ENCODE measurements around the gene THSD8.

Gene THSD8

GRCh38 chr19:12782174-12782423 lies 19.8 kb upstream of the THSD8 start:
- no peak for DNase-seq

DNA sequence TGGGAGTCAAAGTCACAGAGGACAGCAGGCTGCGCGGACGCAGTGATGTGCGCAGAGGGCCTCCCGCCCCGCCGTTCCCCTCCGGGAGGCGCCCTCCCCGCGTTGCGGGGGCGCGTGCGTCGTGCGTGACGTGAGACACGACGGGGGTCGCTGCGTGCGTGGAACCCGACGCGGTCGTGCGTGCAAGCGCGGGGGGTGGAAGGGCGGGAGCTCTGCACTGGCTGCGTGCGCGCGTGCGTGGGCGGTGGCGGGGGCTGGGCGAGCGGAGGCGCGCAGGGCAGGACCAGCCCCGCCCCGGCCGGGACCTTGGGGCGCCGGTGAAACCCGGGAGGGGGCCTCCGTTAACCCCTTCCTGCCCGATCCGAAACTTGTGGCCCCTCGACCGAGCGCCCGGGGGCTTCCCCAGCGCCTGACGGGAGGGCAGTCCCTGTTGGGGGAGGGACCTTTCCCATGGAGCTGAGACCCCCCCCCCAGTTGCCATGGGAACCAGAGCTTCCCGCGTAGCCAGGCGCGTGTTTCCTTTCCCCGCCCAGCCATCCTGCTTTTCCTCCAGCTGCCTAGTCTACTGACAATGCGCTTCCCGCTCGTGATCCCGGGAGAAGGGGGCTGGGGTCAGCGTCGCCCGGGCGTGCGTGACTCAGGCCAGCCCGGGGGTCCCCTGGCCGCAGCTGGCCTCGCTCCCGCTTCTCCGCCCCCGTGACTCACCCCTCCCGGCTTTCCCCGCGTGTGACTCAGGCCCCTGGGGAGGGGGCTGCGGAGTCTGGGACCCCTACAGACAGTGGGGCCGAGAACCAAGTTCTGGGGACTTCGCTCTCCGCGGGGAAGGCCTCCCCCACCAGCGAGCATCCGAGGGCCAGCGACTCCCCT lies 19.2 kb upstream of the THSD8 start:
- peak; percentile 55 for DNase-seq

- DNase-seq: no peak
Measured at GRCh38 chr19:12783291-12783848, 18.5 kb upstream of the THSD8 start.

DNA sequence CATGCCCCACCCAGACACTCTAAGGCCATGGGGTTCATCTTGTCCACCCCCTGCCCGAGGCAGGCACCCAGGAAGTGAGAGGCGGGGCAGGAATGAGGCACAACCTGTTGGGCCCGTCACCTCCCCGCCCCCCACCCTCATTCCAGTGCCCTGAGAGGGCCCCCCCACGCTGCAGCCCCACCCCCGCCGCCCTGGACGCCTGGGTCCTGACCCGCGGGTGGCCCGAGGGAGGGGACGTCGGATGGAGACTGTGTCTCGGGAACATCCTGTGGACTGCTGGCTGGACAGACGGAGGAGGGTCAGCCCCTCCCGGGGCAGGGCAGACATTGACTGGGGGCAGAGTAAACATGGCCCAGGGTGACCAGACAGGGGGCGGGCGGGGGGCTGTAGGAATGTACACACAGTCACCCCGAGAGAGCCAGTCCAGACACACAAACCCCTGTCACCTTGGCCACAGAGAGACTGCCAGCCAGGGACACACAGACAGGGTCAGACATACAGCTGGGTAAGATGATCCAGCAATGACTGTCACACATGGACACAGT lies 17.9 kb upstream of the THSD8 start:
- no peak for DNase-seq

DNA sequence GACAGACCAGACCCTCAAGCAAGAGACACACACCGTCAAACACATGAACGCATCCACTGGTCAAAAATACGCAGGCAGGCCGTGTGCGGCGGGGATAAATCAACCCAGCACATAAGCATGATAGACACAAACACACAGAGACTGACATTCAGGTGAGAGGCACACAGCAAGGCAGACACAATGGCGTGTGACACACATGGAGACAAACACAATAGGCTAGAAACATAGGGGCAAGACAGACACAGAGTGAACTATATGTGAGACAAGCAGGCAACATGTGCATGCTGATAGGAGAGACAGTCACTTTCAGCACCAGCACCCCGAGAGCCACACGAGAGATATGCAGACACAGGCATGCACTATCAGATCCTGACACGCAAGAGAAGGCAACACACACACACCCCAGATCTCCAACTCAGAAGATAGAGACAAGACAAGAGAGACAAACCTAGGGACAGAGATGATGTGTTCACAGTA lies 17.4 kb upstream of the THSD8 start:
- DNase-seq: peak; percentile 6

DNA sequence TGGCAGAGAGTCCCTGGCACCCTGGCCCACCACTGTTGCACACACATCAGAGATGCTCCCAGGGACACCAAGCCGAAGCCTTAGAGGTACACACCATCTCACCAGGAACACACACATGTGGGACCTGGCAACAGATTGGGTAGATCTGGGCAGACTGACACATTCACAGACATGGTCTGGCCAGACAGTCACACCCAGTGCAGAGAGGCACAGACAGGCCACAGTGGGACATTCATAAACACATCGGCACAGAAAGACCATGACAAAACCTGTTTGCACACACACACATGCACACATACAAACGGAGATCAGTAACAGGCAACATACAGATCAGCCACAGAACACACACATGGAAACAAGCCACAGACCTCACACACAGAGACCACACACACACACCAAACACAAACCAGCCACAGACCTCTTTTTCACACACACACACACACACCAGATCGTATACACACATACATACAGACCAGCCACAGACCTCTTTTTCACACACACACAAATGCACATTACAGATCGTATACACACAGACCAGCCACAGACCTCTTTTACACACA lies 16.9 kb upstream of the THSD8 start:
- DNase-seq: peak; percentile 32

GRCh38 chr19:12785431-12786031 lies 16.3 kb upstream of the THSD8 start:
- peak; percentile 65 for DNase-seq

- peak; percentile 56 for DNase-seq
Measured at GRCh38 chr19:12786141-12786870, 15.6 kb upstream of the THSD8 start.

- no peak for DNase-seq
Measured at GRCh38 chr19:12786952-12787351, 14.9 kb upstream of the THSD8 start.

DNA sequence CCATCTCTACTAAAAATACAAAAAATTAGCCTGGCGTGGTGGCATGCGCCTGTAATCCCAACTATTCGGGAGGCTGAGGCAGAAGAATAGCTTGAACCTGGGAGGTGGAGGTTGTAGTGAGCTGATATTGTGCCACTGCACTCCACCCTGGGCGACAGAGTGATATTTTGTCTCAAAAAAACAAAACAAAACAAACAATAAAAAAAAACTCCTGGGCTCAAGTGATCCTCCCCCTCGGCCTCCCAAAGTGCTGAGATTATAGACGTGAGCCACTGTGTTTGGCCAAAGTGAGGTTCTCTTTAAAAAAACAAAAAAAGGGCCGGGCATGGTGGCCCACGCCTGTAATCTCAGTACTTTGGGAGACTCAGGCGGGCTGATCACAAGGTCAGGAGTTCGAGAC lies 14.4 kb upstream of the THSD8 start:
- no peak for DNase-seq

DNA sequence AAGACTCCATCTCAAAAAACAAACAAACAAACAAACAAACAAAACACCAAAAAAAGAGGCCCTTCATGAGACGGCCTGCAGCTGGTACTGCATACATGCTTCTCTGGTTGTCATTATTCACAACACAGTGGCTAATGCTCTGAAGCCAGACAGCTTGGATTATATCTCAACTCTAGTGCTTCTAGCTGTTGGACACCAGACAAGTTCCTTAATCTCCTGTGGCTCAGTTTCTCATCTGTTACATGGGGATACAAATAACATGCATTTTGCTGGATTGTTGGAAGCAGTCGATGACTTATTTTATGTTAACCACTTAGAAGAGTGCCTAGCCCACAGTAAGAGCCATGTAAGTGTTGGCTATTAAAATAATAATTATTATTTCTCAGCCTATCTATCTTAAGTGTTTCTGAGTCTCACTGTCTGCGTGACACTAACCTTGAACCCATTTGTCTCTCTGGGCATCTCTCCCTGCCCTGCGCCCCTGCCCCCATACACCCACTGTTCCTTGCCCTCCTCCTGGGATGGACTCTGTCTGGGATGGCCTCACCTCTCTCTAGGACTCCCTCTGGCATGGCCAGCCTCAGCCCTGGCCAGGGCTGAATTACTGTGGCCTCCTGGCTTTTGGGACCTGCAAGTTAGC lies 13.7 kb upstream of the THSD8 start:
- DNase-seq: no peak

DNA sequence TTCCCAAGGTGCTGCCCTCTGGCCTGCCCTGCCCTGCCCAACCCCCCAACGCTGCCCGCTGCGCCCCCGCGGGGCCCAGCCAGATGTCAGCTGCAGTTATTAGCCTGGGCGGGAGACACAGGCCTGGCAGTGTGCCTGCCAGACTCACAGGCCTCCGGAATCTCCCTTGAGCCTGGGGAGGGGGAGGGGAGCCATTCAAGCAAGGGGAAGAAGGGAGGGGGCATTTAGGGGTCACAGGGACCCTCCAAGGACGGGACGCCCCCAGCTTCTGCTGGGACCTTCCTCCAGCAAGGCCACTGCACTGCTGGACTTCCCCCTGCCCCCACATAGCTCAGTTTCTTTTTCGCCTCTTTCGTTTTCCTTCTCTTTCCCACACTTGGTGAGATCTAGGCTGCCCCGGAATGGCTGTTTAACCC lies 13.2 kb upstream of the THSD8 start:
- DNase-seq: peak; percentile 41

DNA sequence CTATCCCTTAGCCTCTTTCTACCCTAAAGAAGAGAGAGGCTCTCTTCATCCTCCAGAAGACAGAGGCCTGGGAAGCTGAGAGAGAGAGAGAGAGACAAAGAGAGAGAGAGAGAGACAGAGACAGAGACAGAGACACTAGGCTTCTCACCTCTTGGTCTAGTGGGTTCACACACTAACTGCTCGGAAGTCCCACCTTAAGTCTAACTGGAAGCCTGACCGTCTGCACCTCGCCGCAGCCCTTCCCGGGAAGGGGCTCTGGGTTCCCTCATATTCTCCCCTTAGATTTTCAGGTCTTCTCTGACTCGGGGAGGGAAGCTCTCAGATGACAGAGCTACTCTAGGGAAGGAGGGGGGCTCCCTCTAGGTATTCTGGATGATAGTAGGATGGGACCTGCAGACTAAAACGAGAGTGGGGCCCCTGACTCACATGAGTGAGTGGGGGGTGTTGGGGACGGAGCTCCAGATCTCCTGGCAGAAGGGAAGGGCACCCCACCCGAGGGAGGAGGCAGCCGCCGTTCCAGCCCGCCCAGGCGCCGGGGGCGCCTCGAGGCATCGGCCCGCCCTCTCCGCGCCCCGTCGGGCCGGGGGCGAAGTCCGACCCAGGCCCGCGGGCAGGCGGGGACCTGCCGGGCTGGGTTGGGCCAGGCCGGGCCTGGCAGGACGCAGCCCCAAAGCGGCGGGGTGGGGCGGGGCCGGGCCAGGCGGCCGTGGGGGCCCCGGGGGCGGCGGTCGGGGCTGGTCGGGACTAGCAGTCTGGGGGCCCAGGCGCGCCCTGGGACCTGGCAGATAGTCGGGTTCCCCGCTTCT lies 12.6 kb upstream of the THSD8 start:
- peak; percentile 13 for DNase-seq

- DNase-seq: peak; percentile 95
Measured at GRCh38 chr19:12789904-12790619, 11.8 kb upstream of the THSD8 start.

DNA sequence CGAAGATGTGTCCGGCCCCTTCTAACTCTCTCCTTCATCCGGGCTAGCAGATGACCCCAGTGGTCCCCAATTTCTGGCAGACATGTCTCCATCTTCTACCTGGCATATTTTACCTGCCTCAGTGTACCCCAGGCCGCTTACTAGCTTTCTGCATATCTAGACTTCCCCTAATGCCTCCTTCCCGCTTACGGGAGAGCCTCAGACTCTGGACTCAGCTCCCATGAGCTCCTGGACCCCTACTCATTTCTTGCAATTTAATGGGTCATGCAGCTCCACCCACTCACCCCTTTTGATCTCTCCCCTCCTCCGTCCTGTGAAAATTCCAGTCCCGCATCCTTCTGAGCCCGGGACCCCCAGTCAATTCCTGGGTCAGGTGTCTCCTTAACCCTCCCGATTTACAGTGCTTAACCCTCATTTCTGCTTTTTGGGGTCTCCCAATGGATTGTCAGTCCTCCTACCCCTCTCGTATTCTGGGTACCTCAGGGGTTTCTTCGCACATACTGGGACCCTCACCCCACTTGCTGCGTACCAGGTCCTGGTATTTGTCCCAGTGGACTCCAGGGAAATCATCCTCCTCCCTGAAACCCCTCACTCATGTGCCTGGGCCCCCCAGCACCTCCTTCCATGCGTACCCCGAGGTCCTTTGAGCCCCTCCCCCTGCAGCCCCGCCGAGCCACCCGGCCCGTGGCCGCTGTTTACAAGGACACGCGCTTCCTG lies 11.1 kb upstream of the THSD8 start:
- DNase-seq: peak; percentile 9

DNA sequence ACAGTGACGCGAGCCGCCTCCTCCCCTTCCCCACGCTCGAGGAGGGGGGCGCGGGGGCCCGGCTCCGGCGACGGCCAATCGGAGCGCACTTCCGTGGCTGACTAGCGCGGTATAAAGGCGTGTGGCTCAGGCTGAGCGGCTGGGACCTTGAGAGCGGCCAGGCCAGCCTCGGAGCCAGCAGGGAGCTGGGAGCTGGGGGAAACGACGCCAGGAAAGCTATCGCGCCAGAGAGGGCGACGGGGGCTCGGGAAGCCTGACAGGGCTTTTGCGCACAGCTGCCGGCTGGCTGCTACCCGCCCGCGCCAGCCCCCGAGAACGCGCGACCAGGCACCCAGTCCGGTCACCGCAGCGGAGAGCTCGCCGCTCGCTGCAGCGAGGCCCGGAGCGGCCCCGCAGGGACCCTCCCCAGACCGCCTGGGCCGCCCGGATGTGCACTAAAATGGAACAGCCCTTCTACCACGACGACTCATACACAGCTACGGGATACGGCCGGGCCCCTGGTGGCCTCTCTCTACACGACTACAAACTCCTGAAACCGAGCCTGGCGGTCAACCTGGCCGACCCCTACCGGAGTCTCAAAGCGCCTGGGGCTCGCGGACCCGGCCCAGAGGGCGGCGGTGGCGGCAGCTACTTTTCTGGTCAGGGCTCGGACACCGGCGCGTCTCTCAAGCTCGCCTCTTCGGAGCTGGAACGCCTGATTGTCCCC lies 10.4 kb upstream of the THSD8 start, which contains the start of gene JUNB:
TSS of gene JUNB (plus strand) at position 142 of the 706 bp plus-strand sequence. CDS start at position 428, 286 bp downstream.
- peak; percentile 77 for DNase-seq

DNA sequence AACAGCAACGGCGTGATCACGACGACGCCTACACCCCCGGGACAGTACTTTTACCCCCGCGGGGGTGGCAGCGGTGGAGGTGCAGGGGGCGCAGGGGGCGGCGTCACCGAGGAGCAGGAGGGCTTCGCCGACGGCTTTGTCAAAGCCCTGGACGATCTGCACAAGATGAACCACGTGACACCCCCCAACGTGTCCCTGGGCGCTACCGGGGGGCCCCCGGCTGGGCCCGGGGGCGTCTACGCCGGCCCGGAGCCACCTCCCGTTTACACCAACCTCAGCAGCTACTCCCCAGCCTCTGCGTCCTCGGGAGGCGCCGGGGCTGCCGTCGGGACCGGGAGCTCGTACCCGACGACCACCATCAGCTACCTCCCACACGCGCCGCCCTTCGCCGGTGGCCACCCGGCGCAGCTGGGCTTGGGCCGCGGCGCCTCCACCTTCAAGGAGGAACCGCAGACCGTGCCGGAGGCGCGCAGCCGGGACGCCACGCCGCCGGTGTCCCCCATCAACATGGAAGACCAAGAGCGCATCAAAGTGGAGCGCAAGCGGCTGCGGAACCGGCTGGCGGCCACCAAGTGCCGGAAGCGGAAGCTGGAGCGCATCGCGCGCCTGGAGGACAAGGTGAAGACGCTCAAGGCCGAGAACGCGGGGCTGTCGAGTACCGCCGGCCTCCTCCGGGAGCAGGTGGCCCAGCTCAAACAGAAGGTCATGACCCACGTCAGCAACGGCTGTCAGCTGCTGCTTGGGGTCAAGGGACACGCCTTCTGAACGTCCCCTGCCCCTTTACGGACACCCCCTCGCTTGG lies 9.6 kb upstream of the THSD8 start:
- DNase-seq: peak; percentile 59

DNA sequence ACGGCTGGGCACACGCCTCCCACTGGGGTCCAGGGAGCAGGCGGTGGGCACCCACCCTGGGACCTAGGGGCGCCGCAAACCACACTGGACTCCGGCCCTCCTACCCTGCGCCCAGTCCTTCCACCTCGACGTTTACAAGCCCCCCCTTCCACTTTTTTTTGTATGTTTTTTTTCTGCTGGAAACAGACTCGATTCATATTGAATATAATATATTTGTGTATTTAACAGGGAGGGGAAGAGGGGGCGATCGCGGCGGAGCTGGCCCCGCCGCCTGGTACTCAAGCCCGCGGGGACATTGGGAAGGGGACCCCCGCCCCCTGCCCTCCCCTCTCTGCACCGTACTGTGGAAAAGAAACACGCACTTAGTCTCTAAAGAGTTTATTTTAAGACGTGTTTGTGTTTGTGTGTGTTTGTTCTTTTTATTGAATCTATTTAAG lies 9.0 kb upstream of the THSD8 start:
- no peak for DNase-seq
